WERI-Rb-1 (cell line): ENCODE results near the gene ATP8A2.

Experiments used
- DNase-seq: peaks from one replicate; pipeline ENCODE4 v3.0.0-alpha.2; 2020
- H3K27ac ChIP-seq: fragments of 250-450 bp; sonication (Bioruptor Pico); 2 replicates; pipeline ENCODE4 v1.5.1; 2020; ENCODE audit warnings: mild to moderate bottlenecking, moderate library complexity
- H3K27me3 ChIP-seq: fragments of 250-450 bp; sonication (Bioruptor Pico); 2 replicates; pipeline ENCODE4 v1.5.1; 2021; ENCODE audit warnings: mild to moderate bottlenecking, low read depth, moderate library complexity; ENCODE audit not compliant: insufficient read depth, severe bottlenecking
- H3K36me3 ChIP-seq: fragments of 250-450 bp; sonication (Bioruptor Pico); 2 replicates; pipeline ENCODE4 v1.5.1; 2020; ENCODE audit warnings: mild to moderate bottlenecking, moderate library complexity
- H3K4me3 ChIP-seq: 2 replicates; pipeline ENCODE4 v1.5.1; 2011; ENCODE audit warnings: low read depth, mild to moderate bottlenecking, control low read depth, low read length
- H3K9me3 ChIP-seq: fragments of 250-450 bp; sonication (Bioruptor Pico); 2 replicates; pipeline ENCODE4 v1.5.1; 2021; ENCODE audit warnings: mild to moderate bottlenecking, moderate library complexity; ENCODE audit not compliant: severe bottlenecking
- CTCF ChIP-seq: IDR thresholded peaks from 2 replicates; pipeline ENCODE4 v1.5.1; 2011; ENCODE audit warnings: low read depth, mild to moderate bottlenecking, control low read depth, inconsistent platforms, low read length

Gene ATP8A2

GRCh38 chr13:25729201-25729600 lies 357.4 kb downstream of the ATP8A2 start:
- Histone ChIP-seq H3K36me3 (no peaks in the 10 kb centered on the region), H3K9me3 (no peaks in the 10 kb centered on the region), H3K4me3 (no peak overlapping the region), H3K27me3 (no peaks in the 10 kb centered on the region), H3K27ac (no peak overlapping the region)
- no peak for DNase-seq
- TF ChIP-seq CTCF, result no peak

- no peaks in the 10 kb centered on the region for H3K9me3 ChIP-seq
- no peak overlapping the region for H3K4me3 ChIP-seq
- H3K36me3 ChIP-seq, result no peaks in the 10 kb centered on the region
- H3K27ac ChIP-seq, result no peak overlapping the region
- no peaks in the 10 kb centered on the region for H3K27me3 ChIP-seq
- no peak for DNase-seq
- no peak for TF ChIP-seq CTCF
These were observed 359.3 kb downstream of the ATP8A2 start for GRCh38 chr13:25731037-25731436.

- Histone ChIP-seq H3K27ac (no peak overlapping the region), H3K9me3 (no peaks in the 10 kb centered on the region), H3K36me3 (no peaks in the 10 kb centered on the region), H3K27me3 (no peaks in the 10 kb centered on the region), H3K4me3 (no peak overlapping the region)
- no peak for TF ChIP-seq CTCF
- no peak for DNase-seq
These were observed 359.8 kb downstream of the ATP8A2 start for GRCh38 chr13:25731536-25731935.

- DNase-seq, result no peak
- H3K27me3 ChIP-seq, result no peaks in the 10 kb centered on the region
- H3K9me3 ChIP-seq, result no peaks in the 10 kb centered on the region
- no peak overlapping the region for H3K27ac ChIP-seq
- H3K4me3 ChIP-seq, result no peak overlapping the region
- no peak for TF ChIP-seq CTCF
- no peaks in the 10 kb centered on the region for H3K36me3 ChIP-seq
These were observed 360.5 kb downstream of the ATP8A2 start for GRCh38 chr13:25732111-25732865.

- H3K4me3 ChIP-seq, result no peak overlapping the region
- TF ChIP-seq CTCF, result no peak
- DNase-seq, result no peak
- H3K27me3 ChIP-seq, result no peaks in the 10 kb centered on the region
- H3K36me3 ChIP-seq, result no peaks in the 10 kb centered on the region
- H3K9me3 ChIP-seq, result no peaks in the 10 kb centered on the region
- no peak overlapping the region for H3K27ac ChIP-seq
These were observed 361.3 kb downstream of the ATP8A2 start for GRCh38 chr13:25733001-25733491.
